Activated T-helper 1 cell treated with anti-CD3 and anti-CD28 coated beads, Interleukin-2, amount 50 U/mL, for 16 hours (primary cell): ENCODE measurements around the gene GATAD2B.
"Not testable (repeated sequence)": the region's sequence is repeated elsewhere in the genome, so short reads cannot be mapped to it uniquely, and the experiment has no call there.

Source experiments
- DNase-seq, 2 donors: peaks; one replicate each; pipeline ENCODE4 v3.0.0-alpha.2; 2020; ENCODE audit warnings: low read depth in 1 of 2, low spot score in 1 of 2

The GATAD2B gene

GRCh38 chr1:153778824-153779519 lies 143.8 kb downstream of the GATAD2B start:
- DNase-seq = no peak

- no peak for DNase-seq
Measured at GRCh38 chr1:153778051-153778823, 144.5 kb downstream of the GATAD2B start.

GRCh38 chr1:153777648-153778047 lies 145.1 kb downstream of the GATAD2B start:
- DNase-seq = no peak

GRCh38 chr1:153776845-153777370 lies 145.9 kb downstream of the GATAD2B start:
- DNase-seq = no peak

GRCh38 chr1:153776352-153776751 lies 146.4 kb downstream of the GATAD2B start:
- DNase-seq = no peak

GRCh38 chr1:153775458-153776327 lies 147.1 kb downstream of the GATAD2B start:
- peak; percentile 26 to 33 for DNase-seq

GRCh38 chr1:153774780-153775457 lies 147.9 kb downstream of the GATAD2B start, which contains the start of gene SLC27A3:
Gene SLC27A3, plus strand, starts transcription at chr1:153775407. Its CDS starts 91 bp downstream, at chr1:153775498.
- no peak for DNase-seq

GRCh38 chr1:153774026-153774595 lies 148.7 kb downstream of the GATAD2B start:
- DNase-seq = no peak

- no peak for DNase-seq
Measured at GRCh38 chr1:153773096-153773921, 149.5 kb downstream of the GATAD2B start.

- DNase-seq = no peak
Measured at GRCh38 chr1:153771841-153772593, 150.8 kb downstream of the GATAD2B start.

GRCh38 chr1:153771261-153771660 lies 151.5 kb downstream of the GATAD2B start:
- no peak for DNase-seq

- no peak for DNase-seq
Measured at GRCh38 chr1:153770797-153771196, 152.0 kb downstream of the GATAD2B start.

GRCh38 chr1:153769221-153769620 lies 153.6 kb downstream of the GATAD2B start:
- no peak for DNase-seq

GRCh38 chr1:153768316-153769181 lies 154.2 kb downstream of the GATAD2B start:
- DNase-seq = no peak

- no peak for DNase-seq
Measured at GRCh38 chr1:153767519-153767918, 155.3 kb downstream of the GATAD2B start.

GRCh38 chr1:153766663-153767062 lies 156.1 kb downstream of the GATAD2B start:
- not testable (repeated sequence) for DNase-seq

GRCh38 chr1:153764310-153764709 lies 158.5 kb downstream of the GATAD2B start:
- no peak for DNase-seq
